Common myeloid progenitor, CD34-positive (primary cell): ENCODE measurements around the gene HCAR3.
A peak's percentile ranks its signal among the peaks of the same experiment; 100 is the strongest.
"Not testable (repeated sequence)": the region's sequence is repeated elsewhere in the genome, so short reads cannot be mapped to it uniquely, and the experiment has no call there.

Experiments
- CTCF ChIA-PET: fragments of 350-600 bp; sonication (Branson Sonifier 250); formaldehyde crosslinking; loops from one replicate; lab custom pipeline; 2021; ENCODE audit warnings: antibody characterized with exemption; lab: Charles Lee
- POLR2A ChIA-PET: fragments of 350-600 bp; sonication (Branson Sonifier 250); formaldehyde crosslinking; loops from one replicate; lab custom pipeline; 2021; ENCODE audit warnings: antibody characterized with exemption; lab: Charles Lee
- DNase-seq, 3 donors: peaks; one replicate each; pipeline versions ENCODE4 v3.0.0 to v3.0.0-alpha.2; 2013
- H3K27ac ChIP-seq, 2 experiments: 1 replicate in 1 of 2; 2 replicates in 1 of 2; pipeline ENCODE4 v1.7.0; 2013; ENCODE audit warnings: inconsistent platforms in 2 of 2, low read length in 2 of 2, mild to moderate bottlenecking in 2 of 2, low read depth in 1 of 2, moderate library complexity in 1 of 2; ENCODE audit not compliant: severe bottlenecking in 2 of 2, insufficient read depth in 1 of 2, poor library complexity in 1 of 2
- H3K27me3 ChIP-seq, 5 experiments: replicated peaks in 2 of 5; 1 replicate in 3 of 5; 2 replicates in 2 of 5; pipeline versions ENCODE4 v1.6.1 to v1.7.0; 2013; ENCODE audit warnings: low read length in 4 of 5, mild to moderate bottlenecking in 2 of 5, moderate library complexity in 2 of 5, inconsistent platforms in 1 of 5; ENCODE audit not compliant: insufficient read depth in 5 of 5, control insufficient read depth in 4 of 5
- H3K36me3 ChIP-seq, 4 experiments: 1 replicate in 2 of 4; 2 replicates in 2 of 4; pipeline versions ENCODE4 v1.6.1 to v1.7.0; 2013; ENCODE audit warnings: low read length in 3 of 4, control low read depth in 1 of 4, mild to moderate bottlenecking in 1 of 4; ENCODE audit not compliant: control insufficient read depth in 4 of 4, insufficient read depth in 4 of 4
- H3K4me1 ChIP-seq, 4 experiments: 1 replicate in 3 of 4; 2 replicates in 1 of 4; pipeline versions ENCODE4 v1.6.1 to v1.7.1; 2013; ENCODE audit warnings: low read length in 3 of 4, mild to moderate bottlenecking in 3 of 4, control low read depth in 1 of 4, inconsistent platforms in 1 of 4, moderate library complexity in 1 of 4; ENCODE audit not compliant: control insufficient read depth in 4 of 4, insufficient read depth in 4 of 4; ENCODE audit errors: control extremely low read depth in 1 of 4
- H3K4me3 ChIP-seq, 7 experiments: 1 replicate in 4 of 7; 2 replicates in 3 of 7; pipeline versions ENCODE4 v1.5.1 to v1.7.0; 2013; ENCODE audit warnings: mild to moderate bottlenecking in 7 of 7, low read length in 6 of 7, moderate library complexity in 6 of 7, inconsistent platforms in 2 of 7, low read depth in 2 of 7, control low read depth in 1 of 7; ENCODE audit not compliant: insufficient read depth in 4 of 7, control insufficient read depth in 1 of 7; ENCODE audit errors: extremely low read depth in 1 of 7
- H3K9me3 ChIP-seq, 5 experiments: 1 replicate in 4 of 5; 2 replicates in 1 of 5; pipeline versions ENCODE4 v1.6.1 to v1.7.1; 2013; ENCODE audit warnings: low read length in 4 of 5, mild to moderate bottlenecking in 2 of 5, inconsistent platforms in 1 of 5, low read depth in 1 of 5, moderate library complexity in 1 of 5; ENCODE audit not compliant: control insufficient read depth in 4 of 5, insufficient read depth in 2 of 5; ENCODE audit errors: control extremely low read depth in 1 of 5
- WGBS: methylation state at CpG from one replicate; pipeline ENCODE4 v1.1.5; 2013; ENCODE audit not compliant: insufficient coverage; 5-methylcytosine and 5-hydroxymethylcytosine counted together

The HCAR3 gene

GRCh38 chr12:122703841-122704240 is 12.8 kb downstream of the HCAR3 start:
- H3K4me1 ChIP-seq, H3K4me3 ChIP-seq, H3K36me3 ChIP-seq, DNase-seq, CTCF ChIA-PET, POLR2A ChIA-PET, H3K9me3 ChIP-seq, H3K27me3 ChIP-seq, H3K27ac ChIP-seq: not testable (repeated sequence)
- no CpG with 5 or more reads among the region's 3 CpGs for WGBS

GRCh38 chr12:122702890-122703611 is 13.6 kb downstream of the HCAR3 start, which contains the start of gene HCAR2:
TSS of gene HCAR2 (minus strand) at chr12:122703357. CDS start at chr12:122703283, 74 bp downstream.
- H3K27ac ChIP-seq, H3K27me3 ChIP-seq, H3K4me3 ChIP-seq, POLR2A ChIA-PET, CTCF ChIA-PET, H3K36me3 ChIP-seq, H3K4me1 ChIP-seq, H3K9me3 ChIP-seq: not testable (repeated sequence)
- DNase-seq = peak in 1 of 3 donors; percentile 26
- WGBS = 98% methylated on average over 8 of the region's 22 CpGs

DNA sequence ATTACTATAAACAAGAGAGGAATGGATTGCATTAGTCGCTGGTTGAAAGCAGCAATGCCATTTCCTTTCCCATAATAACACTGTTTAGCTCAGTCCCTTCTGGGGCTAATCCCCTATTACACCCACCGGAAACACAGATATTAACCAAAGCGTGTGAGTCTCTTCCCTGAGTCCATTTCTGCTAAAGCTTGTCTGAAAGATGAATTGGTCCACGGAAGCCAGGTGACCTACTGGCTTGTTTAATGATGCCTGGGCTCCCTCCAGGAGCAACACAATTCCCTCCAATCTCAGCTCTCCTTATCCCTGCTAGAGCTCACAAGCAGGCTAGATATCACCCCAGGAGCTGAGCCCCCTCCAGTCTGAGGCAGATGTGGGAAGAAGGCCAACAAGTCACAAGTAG is 15.1 kb downstream of the HCAR3 start:
- WGBS = 91% methylated on average over 3 of the region's 4 CpGs
- H3K27me3 ChIP-seq, H3K27ac ChIP-seq, POLR2A ChIA-PET, DNase-seq, H3K9me3 ChIP-seq, H3K36me3 ChIP-seq, H3K4me1 ChIP-seq, CTCF ChIA-PET: not testable (repeated sequence)
- peak overlapping the region in 1 of 7 experiments; percentile 15 for H3K4me3 ChIP-seq

DNA sequence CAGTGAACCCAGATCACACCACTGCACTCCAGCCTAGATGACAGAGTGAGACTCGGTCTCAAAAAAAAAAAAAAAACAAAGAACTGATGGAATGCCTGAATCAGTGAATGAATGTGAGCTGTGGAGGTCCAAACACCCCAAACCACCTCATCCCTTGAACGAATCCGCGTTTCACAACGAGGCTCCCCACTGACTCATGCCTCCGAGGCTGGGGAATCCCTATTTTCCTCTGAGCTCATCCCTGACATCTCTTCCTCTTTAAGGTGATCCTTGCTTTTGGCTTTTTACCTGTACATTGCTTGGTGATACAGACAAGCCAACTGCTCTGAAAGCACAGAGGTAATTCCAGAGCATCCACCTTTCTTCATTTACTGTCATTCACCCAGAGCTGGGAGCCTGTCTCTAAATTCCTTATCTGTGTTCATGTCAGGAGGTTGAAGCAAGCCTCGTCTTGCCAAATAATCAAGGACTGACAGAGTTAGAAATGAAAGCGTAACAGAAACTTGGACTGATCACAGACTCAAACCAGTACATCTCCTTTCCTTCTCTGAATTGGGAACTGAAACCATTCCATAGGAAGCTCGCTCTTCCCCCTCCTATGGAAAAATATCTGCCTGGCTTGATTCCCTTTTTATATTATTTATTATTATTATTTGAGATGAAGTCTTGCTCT is 16.4 kb downstream of the HCAR3 start:
- H3K9me3 ChIP-seq, H3K27ac ChIP-seq, H3K27me3 ChIP-seq, H3K4me1 ChIP-seq, DNase-seq, POLR2A ChIA-PET, H3K36me3 ChIP-seq, H3K4me3 ChIP-seq, CTCF ChIA-PET: not testable (repeated sequence)
- no CpG with 5 or more reads among the region's 9 CpGs for WGBS

- no CpG with 5 or more reads among the region's 2 CpGs for WGBS
- POLR2A ChIA-PET = not testable (repeated sequence)
These were observed 19.7 kb downstream of the HCAR3 start for GRCh38 chr12:122696922-122697321.

GRCh38 chr12:122691566-122691965 is 25.0 kb downstream of the HCAR3 start:
- H3K27me3 ChIP-seq = no peaks in the 10 kb centered on the region
- H3K27ac ChIP-seq = no peak overlapping the region
- ChIA-PET POLR2A (no interaction called here), CTCF (interaction anchor here (0.7 to 1.1 kb wide), 2 partner anchors 53 to 54 kb away, joined by 3 read pairs; no protein-coding TSS in a partner anchor)
- WGBS = 40% methylated on average over 2 of the region's 3 CpGs
- no peaks in the 10 kb centered on the region for H3K4me1 ChIP-seq
- no peak overlapping the region for H3K4me3 ChIP-seq
- H3K9me3 ChIP-seq = no peaks in the 10 kb centered on the region
- peak in 1 of 3 donors; percentile 6 for DNase-seq
- no peaks in the 10 kb centered on the region for H3K36me3 ChIP-seq

More at GRCh38 chr12:122696922-122697321, 19.7 kb downstream of the HCAR3 start:
- not testable (repeated sequence) for H3K9me3 ChIP-seq, DNase-seq, H3K4me3 ChIP-seq, H3K4me1 ChIP-seq, H3K27me3 ChIP-seq, H3K27ac ChIP-seq, H3K36me3 ChIP-seq
- CTCF ChIA-PET = interaction anchor here (1.2 kb wide), 1 partner anchor 37 kb away, joined by 3 read pairs; no protein-coding TSS in a partner anchor

DNA sequence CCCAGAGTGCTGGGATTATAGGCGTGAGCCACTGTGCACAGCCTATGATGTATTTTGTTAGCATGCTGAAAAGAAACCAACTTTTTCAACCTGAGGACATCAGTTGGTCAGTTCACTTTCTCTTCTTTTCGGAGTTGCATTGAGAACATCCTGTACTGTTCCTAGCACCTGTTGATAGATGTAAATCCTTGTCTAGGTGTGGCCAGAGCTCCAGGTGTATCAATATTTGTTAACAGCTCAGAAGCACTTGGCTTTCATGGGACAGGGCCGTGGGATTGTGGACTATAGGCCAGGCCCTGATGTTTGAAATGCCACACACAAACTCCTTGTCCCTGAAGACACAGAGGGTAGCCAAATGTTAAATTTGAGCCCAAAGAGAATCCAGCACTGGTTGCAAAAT is 28.3 kb downstream of the HCAR3 start:
- ChIA-PET POLR2A (no interaction called here), CTCF (no interaction called here)
- Histone ChIP-seq H3K27ac (no peak overlapping the region), H3K27me3 (no peaks in the 10 kb centered on the region), H3K4me3 (no peak overlapping the region), H3K36me3 (no peaks in the 10 kb centered on the region), H3K9me3 (no peaks in the 10 kb centered on the region), H3K4me1 (no peaks in the 10 kb centered on the region)
- no peak for DNase-seq
- 100% methylated on average over 2 of the region's 3 CpGs for WGBS
